GM21367 (cell line): Measurements from ENCODE around the gene GPC6.

Source experiments
- ATAC-seq: cut with Tn5 transposase; IDR thresholded peaks from one replicate; pipeline ENCODE4 v1.9.1; 2021; ENCODE audit not compliant: unreplicated experiment

The GPC6 gene

GRCh38 chr13:93878675-93879074 lies 652.1 kb downstream of the GPC6 start:
- ATAC-seq, result no peak

DNA sequence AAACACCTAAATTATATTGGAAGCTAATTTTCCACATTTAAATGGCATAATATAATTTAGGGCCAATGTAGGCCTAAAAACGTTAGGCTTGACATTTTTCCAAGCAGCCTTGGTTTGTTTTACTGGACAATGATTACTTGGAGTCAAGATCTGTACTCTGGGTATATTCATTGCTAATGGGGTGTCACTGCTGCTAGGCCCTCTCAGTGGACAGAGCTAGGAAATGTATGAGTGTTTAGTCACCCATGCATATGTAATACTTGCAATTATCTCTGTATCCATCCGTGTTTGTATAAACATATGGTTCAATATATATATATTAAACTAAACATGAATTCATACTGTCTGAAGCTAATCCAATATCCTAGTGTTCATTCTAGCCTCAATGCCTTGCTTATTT lies 654.8 kb downstream of the GPC6 start:
- ATAC-seq, result no peak

DNA sequence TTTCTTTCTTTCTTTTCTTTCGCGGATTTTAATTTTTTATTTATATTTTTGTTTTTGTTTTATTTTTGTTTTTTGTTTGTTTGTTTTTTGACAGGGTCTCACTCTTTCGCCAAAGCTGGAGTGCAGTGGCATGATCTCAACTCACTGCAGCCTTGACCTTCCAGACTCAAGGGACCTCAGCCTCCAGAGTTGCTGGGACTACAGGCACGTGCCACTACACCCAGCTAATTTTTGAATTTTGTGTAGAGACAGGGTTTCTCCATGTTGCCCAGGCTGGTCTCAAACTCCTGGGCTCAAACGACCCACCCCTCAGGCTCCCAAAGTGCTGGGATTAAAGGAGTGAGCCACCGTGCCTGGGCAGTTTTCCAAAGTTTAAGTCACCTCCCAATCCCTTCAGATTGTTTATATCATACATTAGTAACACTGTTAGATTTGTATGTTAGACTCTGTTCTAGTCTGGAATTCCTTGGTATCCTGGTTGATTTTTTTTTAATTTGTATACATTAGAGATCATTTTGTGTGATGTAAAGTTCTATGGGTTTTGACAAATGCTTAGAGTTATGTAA lies 655.6 kb downstream of the GPC6 start:
- ATAC-seq, result no peak

GRCh38 chr13:93889430-93889951 lies 662.9 kb downstream of the GPC6 start:
- no peak for ATAC-seq

GRCh38 chr13:93899981-93900380 lies 673.4 kb downstream of the GPC6 start:
- ATAC-seq, result no peak

DNA sequence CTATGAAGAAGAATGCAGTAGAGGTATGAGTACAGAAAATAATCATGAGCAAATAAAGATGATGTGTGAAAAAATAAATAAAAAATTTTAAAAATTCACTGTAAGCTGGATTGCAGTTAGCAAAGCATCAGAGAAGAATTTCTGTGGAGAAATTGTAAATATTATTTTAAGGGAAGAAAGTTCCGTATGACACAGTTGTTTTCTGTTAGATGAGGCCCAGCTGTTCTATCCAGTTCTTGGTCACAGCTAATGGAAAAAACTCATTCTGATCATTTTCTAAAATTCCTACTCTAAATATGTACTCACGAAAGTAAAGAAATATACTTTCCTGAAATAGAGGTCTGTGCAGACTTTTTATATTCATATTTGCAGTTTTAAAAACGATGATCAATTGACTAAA lies 674.1 kb downstream of the GPC6 start:
- ATAC-seq, result no peak

DNA sequence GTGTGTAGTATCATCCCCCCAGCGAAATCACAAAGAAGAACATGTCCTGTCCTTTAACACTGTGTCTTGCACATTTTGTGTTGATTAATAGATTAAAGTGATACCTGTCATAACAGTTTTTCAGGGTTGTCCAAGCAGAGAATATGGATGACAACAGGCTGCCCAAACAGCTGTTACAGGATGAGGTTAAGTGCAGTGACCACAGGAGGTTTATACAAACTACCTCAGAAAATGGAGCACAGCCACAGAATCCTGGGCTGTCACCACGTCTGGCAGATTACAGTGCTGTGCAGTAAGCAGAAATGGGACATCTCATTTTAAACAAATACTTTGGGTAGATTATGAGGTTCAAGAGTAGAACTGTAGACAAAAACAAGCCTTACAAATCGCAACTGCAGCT lies 677.3 kb downstream of the GPC6 start:
- ATAC-seq, result no peak

- ATAC-seq, result no peak
Measured at GRCh38 chr13:93915269-93915809, 688.7 kb downstream of the GPC6 start.

GRCh38 chr13:93922063-93922855 lies 695.7 kb downstream of the GPC6 start:
- ATAC-seq, result no peak

DNA sequence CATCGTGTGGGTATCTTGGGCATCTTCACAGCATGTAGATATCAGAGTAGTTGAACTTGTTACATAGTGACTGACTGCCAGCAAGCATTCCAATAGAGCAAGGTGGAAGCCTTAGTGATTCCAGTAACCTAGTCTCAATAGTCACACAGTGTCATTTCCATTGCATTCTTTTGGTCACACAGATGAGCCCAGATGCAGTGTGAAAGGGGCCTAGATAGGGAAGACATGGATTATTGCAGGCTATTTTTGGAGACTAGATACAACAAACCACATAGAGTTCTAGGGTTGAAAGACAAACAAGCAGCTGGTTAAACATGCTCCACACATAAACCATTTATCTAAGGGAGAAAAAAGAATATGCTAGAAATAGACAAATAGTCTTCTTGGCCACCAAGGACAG lies 699.4 kb downstream of the GPC6 start:
- ATAC-seq, result no peak

DNA sequence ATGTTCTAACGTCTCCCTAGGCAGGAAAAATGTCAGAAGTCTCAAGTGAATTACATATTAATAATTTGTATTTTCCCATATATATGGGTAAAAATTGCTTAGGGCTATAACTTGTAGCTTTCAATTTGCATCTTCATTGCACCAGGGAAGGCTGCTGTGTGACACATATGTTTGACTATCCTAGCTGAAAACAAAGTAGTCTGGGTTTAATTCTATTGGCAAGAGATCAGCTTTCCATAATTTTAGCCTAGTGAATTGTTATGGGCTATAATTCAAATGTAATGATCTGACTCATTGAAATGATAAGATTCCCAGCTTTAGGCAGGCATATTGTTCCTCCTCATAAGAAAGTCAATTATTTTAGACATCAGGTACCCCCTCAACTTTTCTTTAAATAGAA lies 699.8 kb downstream of the GPC6 start:
- no peak for ATAC-seq

DNA sequence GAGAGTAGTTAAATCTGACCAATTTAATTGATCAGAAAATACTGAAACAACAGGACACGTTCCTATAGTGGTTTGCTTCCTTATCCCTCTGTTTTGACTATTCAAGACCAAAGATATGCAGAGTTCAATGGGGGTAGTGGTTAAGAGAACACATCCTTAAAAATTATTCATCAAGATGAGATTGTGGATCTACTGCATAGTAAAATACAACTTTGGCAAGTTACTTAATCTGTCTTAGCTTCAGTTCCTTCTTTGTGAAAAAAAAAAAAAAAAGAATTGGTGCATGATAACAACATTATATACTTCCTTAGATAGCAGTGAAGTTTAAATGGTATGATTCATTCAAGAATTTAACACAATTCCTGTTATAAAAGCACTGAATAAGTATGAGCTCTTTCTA lies 700.8 kb downstream of the GPC6 start:
- no peak for ATAC-seq

DNA sequence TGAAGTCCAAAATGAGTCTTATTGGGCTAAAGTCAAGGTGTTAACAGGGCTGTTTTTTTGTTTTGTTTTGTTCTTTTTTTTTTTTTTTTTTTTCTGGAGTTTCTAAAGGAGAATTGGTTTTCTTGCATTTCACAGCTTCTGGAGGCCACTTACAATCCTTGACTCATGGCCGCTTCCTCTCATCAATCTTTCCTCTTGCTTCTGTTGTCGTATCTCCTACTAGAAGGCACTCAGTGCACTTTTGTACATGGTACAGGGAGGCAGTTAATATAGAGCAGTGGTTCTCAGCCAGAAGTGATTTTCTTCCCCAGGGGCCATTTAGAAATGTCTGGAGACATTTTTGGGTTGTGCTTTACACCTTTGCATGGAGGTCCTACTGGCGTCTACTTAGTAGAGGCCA lies 706.3 kb downstream of the GPC6 start:
- ATAC-seq, result no peak

DNA sequence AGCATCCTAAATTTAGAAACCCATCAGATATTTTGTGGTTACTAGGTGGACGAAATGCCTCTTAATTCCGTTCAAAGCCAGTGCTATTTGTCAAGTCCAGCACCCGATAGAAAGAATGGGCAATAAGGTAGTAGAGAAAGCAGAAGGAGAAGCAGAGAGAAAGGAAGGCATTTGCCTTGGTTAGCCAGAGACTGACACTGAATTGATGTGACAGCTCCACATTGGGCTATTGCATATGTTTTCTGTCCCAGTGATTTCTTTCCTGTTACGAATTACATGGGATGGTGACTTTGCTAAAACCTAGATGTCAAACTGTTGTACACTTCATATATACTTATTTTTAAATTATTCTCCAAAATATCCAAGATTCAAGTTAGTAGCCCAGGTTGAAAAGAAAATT lies 710.3 kb downstream of the GPC6 start:
- no peak for ATAC-seq

DNA sequence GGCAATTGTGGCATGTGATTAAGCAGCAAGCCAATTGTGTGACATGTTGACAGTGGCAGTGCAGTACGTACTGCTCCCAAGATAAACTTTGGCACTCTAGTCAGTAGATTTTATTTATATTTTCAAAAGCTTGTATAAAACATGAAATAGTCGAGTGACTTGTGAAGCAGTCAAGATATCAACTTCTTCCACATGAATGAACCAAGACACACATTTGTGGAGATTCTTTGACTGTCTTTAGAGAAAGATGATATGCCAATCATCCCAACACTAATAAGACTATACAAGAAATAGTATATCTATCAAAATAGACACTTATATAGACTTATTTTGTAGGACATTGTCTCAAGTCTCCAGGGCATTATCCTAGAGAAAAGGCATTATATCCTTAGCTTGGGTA lies 714.8 kb downstream of the GPC6 start:
- no peak for ATAC-seq

- no peak for ATAC-seq
Measured at GRCh38 chr13:93942016-93942415, 715.4 kb downstream of the GPC6 start.

DNA sequence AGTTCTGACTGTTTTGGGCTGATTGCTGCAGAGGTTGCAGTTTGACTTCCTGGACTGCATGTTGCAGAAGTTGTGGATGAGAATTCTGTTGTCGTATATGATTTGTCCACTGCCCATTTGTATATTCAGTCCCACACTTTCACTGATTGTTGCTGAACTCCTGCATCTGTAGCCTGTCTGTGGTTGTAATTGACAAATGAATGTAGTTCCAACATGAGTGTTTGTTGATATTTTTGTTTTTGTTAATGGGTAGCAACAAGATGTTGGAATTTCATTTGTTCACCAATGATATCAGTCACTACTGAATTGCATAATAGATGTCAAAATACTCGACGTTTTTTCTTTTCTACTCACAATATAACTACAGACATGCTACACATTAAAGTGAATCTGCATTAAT lies 719.0 kb downstream of the GPC6 start:
- no peak for ATAC-seq

GRCh38 chr13:93946994-93947393 lies 720.4 kb downstream of the GPC6 start:
- no peak for ATAC-seq

GRCh38 chr13:93947651-93948050 lies 721.0 kb downstream of the GPC6 start:
- no peak for ATAC-seq

DNA sequence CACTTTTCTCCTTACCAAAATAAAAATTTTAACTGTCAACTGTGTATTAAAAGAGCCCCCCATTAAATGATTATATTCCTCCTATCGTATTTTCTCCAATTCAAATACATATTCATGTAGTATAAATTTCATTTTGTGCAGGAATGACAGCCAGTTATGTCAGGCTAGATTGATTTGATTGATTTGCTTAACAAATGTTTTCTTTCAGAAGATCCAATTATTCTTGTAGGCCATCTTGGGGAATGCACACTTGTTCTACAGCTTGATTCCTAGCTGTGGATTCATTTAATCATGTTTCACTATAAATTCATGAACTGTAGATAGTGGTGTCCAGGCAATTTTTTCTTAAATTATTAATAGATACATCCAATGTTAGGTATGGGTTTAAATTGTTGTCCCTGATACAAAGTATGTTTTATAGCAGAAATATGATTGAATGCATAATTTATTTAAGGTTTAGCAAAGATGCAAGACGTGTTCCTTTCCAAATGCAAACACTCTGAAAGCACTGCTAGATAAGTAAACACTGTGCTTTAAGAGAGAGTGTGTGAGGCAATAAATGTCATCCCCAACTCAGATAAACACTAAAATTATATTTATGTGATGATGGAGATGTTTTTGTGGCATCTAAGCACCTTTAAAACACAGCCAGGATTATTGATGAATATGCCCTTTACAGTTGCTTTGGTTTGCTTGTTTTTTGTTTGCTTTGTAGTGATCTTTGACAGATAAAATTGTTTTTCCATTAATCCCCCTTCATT lies 721.7 kb downstream of the GPC6 start:
- no peak for ATAC-seq

DNA sequence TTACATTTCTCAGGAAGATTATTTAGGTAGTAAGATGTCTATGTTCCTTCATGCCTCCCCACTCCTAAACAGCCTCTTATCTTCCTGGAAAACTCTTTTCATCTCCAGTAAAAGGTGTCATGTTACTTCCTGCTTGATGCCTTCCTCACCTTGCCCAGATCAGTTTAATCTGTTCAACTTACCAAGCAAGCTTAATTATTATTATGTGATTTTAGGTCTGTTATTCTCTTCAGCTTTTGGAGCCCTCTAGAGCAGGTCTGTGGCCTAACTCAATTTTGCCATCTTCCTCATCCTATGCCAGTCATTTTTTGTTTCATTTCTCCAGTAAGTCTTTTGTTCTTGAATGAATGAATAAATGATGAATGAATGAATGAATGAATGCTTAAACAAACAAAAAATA lies 724.5 kb downstream of the GPC6 start:
- ATAC-seq, result no peak

DNA sequence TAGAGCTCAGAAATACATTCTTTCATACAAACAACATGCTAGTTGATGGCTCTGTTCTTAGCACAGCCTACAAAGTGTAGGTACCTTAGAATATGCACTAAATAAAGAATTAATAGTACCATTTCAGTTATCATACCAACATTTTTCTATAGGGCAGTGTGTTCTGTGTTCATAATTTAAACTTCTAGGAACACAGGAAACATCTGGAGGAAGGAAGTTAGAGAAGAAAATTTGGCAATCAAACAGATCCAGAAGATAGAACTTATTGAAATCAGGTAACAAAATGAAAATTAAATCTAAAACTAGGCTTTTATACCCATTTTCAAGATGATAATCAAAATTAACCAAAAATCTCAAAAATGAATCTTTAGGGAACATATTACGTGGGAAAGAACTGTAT lies 725.3 kb downstream of the GPC6 start:
- no peak for ATAC-seq
